Neural cell (in vitro differentiated cells): ENCODE results near the gene ALG5. TPM values are rescaled to one million over a fixed set of nuclear protein-coding genes. Genes with fewer than 3 reads are reported as not detected.

Experiments used
- H2AFZ ChIP-seq: fragments of 200-600, 300-800 bp; sonication (generic), shearing (Covaris generic); 2 replicates; pipeline ENCODE4 v1.6.0; 2014; ENCODE audit warnings: low read depth, mild to moderate bottlenecking, antibody characterized with exemption, low read length, moderate library complexity
- H3F3A ChIP-seq: fragments of 200-600 bp; shearing (Covaris generic); 2 replicates; pipeline ENCODE4 v1.6.1; 2016; ENCODE audit warnings: mild to moderate bottlenecking, moderate library complexity, mixed read lengths, antibody characterized with exemption, low read length; ENCODE audit not compliant: insufficient read depth, poor library complexity, severe bottlenecking
- H3K27ac ChIP-seq: fragments of 200-600, 300-800 bp; sonication (generic), shearing (Covaris generic); 2 replicates; pipeline ENCODE4 v1.5.1; 2014; ENCODE audit warnings: mild to moderate bottlenecking, low read length, moderate library complexity
- H3K27me3 ChIP-seq: fragments of 300-800, 200-600 bp; sonication (generic), shearing (Covaris generic); 2 replicates; pipeline ENCODE4 v1.6.0; 2014; ENCODE audit warnings: mild to moderate bottlenecking, low read depth, low read length, moderate library complexity; ENCODE audit not compliant: insufficient read depth
- H3K36me3 ChIP-seq: fragments of 300-800, 200-600 bp; sonication (generic), shearing (Covaris generic); 2 replicates; pipeline ENCODE4 v1.5.1; 2014; ENCODE audit warnings: mild to moderate bottlenecking, antibody characterized with exemption, low read length, moderate library complexity; ENCODE audit not compliant: insufficient read depth
- H3K4me2 ChIP-seq: fragments of 300-800, 200-600 bp; sonication (generic), shearing (Covaris generic); 2 replicates; pipeline ENCODE4 v1.6.0; 2014; ENCODE audit warnings: mild to moderate bottlenecking, low read length
- H3K4me3 ChIP-seq: fragments of 300-800, 200-600 bp; sonication (generic), shearing (Covaris generic); 2 replicates; pipeline ENCODE4 v1.5.1; 2014; ENCODE audit warnings: mild to moderate bottlenecking, low read length, moderate library complexity
- H3K79me2 ChIP-seq: fragments of 200-600 bp; shearing (Covaris generic); replicated peaks from 2 replicates; pipeline ENCODE4 v1.6.0; 2014; ENCODE audit warnings: mild to moderate bottlenecking, low read length, moderate library complexity; ENCODE audit not compliant: insufficient read depth
- H3K9ac ChIP-seq: fragments of 300-800, 200-600 bp; sonication (generic), shearing (Covaris generic); 2 replicates; pipeline ENCODE4 v1.6.1; 2016; ENCODE audit warnings: mild to moderate bottlenecking, low read length, mixed read lengths
- H3K9me2 ChIP-seq: fragments of 200-600 bp; shearing (Covaris generic); 2 replicates; pipeline ENCODE4 v1.6.1; 2016; ENCODE audit warnings: mild to moderate bottlenecking, low read length, mixed read lengths; ENCODE audit not compliant: insufficient read depth
- H3K9me3 ChIP-seq: fragments of 200-600, 300-800 bp; sonication (generic), shearing (Covaris generic); 2 replicates; pipeline ENCODE4 v1.6.1; 2016; ENCODE audit warnings: mild to moderate bottlenecking, mixed run types, low read length, moderate library complexity, mixed read lengths
- H4K20me1 ChIP-seq: fragments of 200-600 bp; shearing (Covaris generic); 2 replicates; pipeline ENCODE4 v1.6.1; 2016; ENCODE audit warnings: mild to moderate bottlenecking, mixed run types; ENCODE audit not compliant: insufficient read depth
- EP300 ChIP-seq: fragments of 450-650 bp; conservative IDR thresholded peaks from 2 replicates; pipeline ENCODE4 v1.6.1; 2014; ENCODE audit warnings: antibody characterized with exemption, mild to moderate bottlenecking, moderate library complexity; ENCODE audit not compliant: poor library complexity, severe bottlenecking
- EZH2 ChIP-seq: fragments of 200-600, 300-800 bp; shearing (Covaris generic), sonication (generic); IDR thresholded peaks from 2 replicates; pipeline ENCODE4 v1.6.1; 2014; ENCODE audit warnings: antibody characterized with exemption, low read length, borderline replicate concordance, mild to moderate bottlenecking; ENCODE audit not compliant: insufficient read depth, poor library complexity, severe bottlenecking
- MXI1 ChIP-seq: fragments of 450-650 bp; conservative IDR thresholded peaks from 2 replicates; pipeline ENCODE4 v1.6.1; 2014; ENCODE audit warnings: antibody characterized with exemption, mild to moderate bottlenecking; ENCODE audit not compliant: poor library complexity, severe bottlenecking
- POLR2AphosphoS5 ChIP-seq: IDR thresholded peaks from 2 replicates; pipeline ENCODE4 v1.6.1; 2012
- RAD21 ChIP-seq: fragments of 450-650 bp; conservative IDR thresholded peaks from 2 replicates; pipeline ENCODE4 v1.6.1; 2014; ENCODE audit warnings: antibody characterized with exemption, mild to moderate bottlenecking, moderate library complexity
- TAF1 ChIP-seq: IDR thresholded peaks from 2 replicates; pipeline ENCODE4 v1.6.1; 2012; ENCODE audit warnings: low read depth
- polyA plus RNA-seq: library from polyadenylated mRNA; depleted of rRNA; stranded (reverse); fragments of >200 nt; gene quantifications from 2 replicates; pipeline ENCODE4 v1.2.3, GENCODE V29; 2014
- TF ChIP-seq, protein P1 (sequence below): IDR thresholded peaks from 2 replicates; pipeline ENCODE4 v1.6.1; 2012; ENCODE audit warnings: borderline replicate concordance
- TF ChIP-seq, protein P2 (sequence below): fragments of 450-650 bp; IDR thresholded peaks from 2 replicates; pipeline ENCODE4 v1.5.1; 2014; ENCODE audit warnings: antibody characterized with exemption, mild to moderate bottlenecking, moderate library complexity; ENCODE audit not compliant: poor library complexity, severe bottlenecking

ALG5 gene
- polyA plus RNA-seq, 1 donor from 2014 or later: 63.0 TPM

DNA sequence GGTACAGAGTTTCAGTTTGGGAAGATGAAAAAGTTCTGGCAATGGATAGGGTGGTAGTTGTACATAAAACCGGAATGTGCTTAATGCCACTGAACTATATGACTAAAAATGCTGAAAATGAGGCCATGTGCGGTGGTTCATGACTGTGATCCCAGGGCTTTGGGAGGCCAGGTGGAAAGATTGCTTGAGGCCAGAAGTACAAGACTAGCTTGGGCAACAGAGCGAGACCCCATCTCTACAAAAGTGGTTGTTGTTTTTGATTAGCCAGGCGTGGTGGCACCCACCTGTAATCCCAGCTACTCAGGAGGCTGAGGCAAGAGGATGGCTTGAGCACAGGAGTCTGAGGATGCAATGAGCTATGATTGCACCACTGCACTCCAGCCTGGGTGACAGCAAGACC is 91.9 kb downstream of the ALG5 start:
- Histone ChIP-seq H2AFZ (no peak overlapping the region), H3F3A (peaks cover 3% of the 10 kb centered on the region), H3K79me2 (no peaks in the 10 kb centered on the region), H3K36me3 (no peaks in the 10 kb centered on the region), H3K9ac (no peak overlapping the region), H3K4me2 (no peak overlapping the region), H3K27me3 (no peaks in the 10 kb centered on the region), H3K9me2 (no peaks in the 10 kb centered on the region), H3K9me3 (no peaks in the 10 kb centered on the region), H3K27ac (no peak overlapping the region), H4K20me1 (no peaks in the 10 kb centered on the region), H3K4me3 (no peak overlapping the region)
- TF ChIP-seq, protein P1, sequence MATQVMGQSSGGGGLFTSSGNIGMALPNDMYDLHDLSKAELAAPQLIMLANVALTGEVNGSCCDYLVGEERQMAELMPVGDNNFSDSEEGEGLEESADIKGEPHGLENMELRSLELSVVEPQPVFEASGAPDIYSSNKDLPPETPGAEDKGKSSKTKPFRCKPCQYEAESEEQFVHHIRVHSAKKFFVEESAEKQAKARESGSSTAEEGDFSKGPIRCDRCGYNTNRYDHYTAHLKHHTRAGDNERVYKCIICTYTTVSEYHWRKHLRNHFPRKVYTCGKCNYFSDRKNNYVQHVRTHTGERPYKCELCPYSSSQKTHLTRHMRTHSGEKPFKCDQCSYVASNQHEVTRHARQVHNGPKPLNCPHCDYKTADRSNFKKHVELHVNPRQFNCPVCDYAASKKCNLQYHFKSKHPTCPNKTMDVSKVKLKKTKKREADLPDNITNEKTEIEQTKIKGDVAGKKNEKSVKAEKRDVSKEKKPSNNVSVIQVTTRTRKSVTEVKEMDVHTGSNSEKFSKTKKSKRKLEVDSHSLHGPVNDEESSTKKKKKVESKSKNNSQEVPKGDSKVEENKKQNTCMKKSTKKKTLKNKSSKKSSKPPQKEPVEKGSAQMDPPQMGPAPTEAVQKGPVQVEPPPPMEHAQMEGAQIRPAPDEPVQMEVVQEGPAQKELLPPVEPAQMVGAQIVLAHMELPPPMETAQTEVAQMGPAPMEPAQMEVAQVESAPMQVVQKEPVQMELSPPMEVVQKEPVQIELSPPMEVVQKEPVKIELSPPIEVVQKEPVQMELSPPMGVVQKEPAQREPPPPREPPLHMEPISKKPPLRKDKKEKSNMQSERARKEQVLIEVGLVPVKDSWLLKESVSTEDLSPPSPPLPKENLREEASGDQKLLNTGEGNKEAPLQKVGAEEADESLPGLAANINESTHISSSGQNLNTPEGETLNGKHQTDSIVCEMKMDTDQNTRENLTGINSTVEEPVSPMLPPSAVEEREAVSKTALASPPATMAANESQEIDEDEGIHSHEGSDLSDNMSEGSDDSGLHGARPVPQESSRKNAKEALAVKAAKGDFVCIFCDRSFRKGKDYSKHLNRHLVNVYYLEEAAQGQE: no peak
- TF ChIP-seq, protein P2, sequence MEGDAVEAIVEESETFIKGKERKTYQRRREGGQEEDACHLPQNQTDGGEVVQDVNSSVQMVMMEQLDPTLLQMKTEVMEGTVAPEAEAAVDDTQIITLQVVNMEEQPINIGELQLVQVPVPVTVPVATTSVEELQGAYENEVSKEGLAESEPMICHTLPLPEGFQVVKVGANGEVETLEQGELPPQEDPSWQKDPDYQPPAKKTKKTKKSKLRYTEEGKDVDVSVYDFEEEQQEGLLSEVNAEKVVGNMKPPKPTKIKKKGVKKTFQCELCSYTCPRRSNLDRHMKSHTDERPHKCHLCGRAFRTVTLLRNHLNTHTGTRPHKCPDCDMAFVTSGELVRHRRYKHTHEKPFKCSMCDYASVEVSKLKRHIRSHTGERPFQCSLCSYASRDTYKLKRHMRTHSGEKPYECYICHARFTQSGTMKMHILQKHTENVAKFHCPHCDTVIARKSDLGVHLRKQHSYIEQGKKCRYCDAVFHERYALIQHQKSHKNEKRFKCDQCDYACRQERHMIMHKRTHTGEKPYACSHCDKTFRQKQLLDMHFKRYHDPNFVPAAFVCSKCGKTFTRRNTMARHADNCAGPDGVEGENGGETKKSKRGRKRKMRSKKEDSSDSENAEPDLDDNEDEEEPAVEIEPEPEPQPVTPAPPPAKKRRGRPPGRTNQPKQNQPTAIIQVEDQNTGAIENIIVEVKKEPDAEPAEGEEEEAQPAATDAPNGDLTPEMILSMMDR: no peak
- no peak for TF ChIP-seq MXI1
- no peak for TF ChIP-seq TAF1

DNA sequence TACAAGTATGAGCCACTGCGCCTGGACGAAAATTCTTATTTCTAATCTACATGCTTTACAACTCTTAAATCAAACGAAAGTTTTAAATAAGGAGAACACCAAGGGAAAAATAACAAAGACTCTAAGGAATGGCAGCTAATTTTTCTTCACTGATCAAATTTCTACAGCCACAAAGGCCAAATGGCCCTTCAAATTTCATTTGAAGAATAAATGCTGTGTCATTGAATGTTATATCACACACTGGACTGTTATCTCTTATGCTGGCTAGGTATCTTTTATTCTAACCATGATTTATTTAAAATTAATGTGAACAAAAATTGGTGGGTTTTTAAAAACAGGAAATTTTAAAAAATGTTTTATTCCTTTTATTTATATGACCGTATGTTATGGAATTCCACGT is 93.2 kb downstream of the ALG5 start:
- H3K27me3 ChIP-seq: no peaks in the 10 kb centered on the region
- no peaks in the 10 kb centered on the region for H3K9me3 ChIP-seq
- H3K9me2 ChIP-seq: no peaks in the 10 kb centered on the region
- no peak overlapping the region for H2AFZ ChIP-seq
- H4K20me1 ChIP-seq: no peaks in the 10 kb centered on the region
- TF ChIP-seq MXI1 (no peak), POLR2AphosphoS5 (no peak), TAF1 (no peak), EP300 (no peak), EZH2 (no peak), RAD21 (no peak)
- TF ChIP-seq, protein P2: no peak
- TF ChIP-seq, protein P1: no peak
- no peaks in the 10 kb centered on the region for H3K36me3 ChIP-seq
- H3K27ac ChIP-seq: no peak overlapping the region
- no peak overlapping the region for H3K4me3 ChIP-seq
- no peaks in the 10 kb centered on the region for H3K79me2 ChIP-seq
- H3K9ac ChIP-seq: no peak overlapping the region
- H3F3A ChIP-seq: peaks cover 3% of the 10 kb centered on the region
- H3K4me2 ChIP-seq: no peak overlapping the region
